ENCODE measurements around the gene IGFBP2. TPM values are rescaled to one million over a fixed set of nuclear protein-coding genes. Genes with fewer than 3 reads are reported as not detected.

Gene IGFBP2
- total and polyA plus RNA-seq, 12 donors, result 26.0 to 361 (median 109) TPM

DNA sequence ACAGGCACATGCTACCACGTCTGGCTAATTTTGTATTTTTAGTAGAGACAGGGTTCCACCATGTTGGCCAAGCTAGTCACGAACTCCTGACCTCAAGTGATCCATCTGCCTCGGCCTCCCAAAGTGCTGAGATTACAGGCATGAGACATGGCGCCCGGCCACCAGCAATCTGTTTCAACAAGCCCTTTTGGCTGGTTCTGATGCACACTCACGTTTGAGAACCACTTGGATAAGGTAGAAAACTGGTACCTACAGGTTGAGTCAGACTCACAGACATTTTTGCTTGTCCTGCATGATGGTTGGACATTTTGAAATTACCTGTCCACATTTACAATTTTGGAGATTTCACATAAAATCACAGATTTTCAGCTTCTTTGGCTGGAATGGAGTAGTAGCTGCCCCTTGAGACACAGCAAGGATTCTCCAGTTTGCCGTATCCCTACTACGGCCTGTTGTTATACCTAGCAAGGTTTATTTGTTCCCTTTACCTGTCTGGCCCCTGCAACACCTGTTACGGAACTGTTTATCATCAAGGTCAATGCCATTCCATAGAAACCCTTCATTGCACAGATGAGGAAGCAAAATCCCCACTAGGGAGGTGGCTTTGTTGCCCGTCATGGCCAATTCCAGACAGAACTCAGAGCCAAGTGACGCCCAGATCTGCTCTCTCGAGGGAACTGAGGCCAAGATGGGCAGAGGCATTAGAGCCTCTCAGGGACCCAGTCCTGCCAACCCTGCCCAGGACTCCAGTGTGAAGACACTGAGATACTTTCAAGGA is 31.4 kb upstream of the IGFBP2 start:
- Histone ChIP-seq H3K27me3 (peaks cover 0 to 8% (median 0%) of the 10 kb centered on the region in 7 donors), H3K27ac (no peak overlapping the region), H3K36me3 (no peaks in the 10 kb centered on the region), H3K9me3 (no peaks in the 10 kb centered on the region), H3K4me3 (no peak overlapping the region), H3K4me1 (peaks cover 0 to 25% (median 13%) of the 10 kb centered on the region in 9 donors)
- WGBS, 2 donors, result 87 to 91% methylated on average over 12 of the region's 12 CpGs
- intact Hi-C loops (cut with DNase I), result no loop called here
- TF ChIP-seq, protein P1, sequence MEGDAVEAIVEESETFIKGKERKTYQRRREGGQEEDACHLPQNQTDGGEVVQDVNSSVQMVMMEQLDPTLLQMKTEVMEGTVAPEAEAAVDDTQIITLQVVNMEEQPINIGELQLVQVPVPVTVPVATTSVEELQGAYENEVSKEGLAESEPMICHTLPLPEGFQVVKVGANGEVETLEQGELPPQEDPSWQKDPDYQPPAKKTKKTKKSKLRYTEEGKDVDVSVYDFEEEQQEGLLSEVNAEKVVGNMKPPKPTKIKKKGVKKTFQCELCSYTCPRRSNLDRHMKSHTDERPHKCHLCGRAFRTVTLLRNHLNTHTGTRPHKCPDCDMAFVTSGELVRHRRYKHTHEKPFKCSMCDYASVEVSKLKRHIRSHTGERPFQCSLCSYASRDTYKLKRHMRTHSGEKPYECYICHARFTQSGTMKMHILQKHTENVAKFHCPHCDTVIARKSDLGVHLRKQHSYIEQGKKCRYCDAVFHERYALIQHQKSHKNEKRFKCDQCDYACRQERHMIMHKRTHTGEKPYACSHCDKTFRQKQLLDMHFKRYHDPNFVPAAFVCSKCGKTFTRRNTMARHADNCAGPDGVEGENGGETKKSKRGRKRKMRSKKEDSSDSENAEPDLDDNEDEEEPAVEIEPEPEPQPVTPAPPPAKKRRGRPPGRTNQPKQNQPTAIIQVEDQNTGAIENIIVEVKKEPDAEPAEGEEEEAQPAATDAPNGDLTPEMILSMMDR (IDR thresholded peaks at IDR 0.05), result no peak
- ATAC-seq (no peak), DNase-seq (no peak)

DNA sequence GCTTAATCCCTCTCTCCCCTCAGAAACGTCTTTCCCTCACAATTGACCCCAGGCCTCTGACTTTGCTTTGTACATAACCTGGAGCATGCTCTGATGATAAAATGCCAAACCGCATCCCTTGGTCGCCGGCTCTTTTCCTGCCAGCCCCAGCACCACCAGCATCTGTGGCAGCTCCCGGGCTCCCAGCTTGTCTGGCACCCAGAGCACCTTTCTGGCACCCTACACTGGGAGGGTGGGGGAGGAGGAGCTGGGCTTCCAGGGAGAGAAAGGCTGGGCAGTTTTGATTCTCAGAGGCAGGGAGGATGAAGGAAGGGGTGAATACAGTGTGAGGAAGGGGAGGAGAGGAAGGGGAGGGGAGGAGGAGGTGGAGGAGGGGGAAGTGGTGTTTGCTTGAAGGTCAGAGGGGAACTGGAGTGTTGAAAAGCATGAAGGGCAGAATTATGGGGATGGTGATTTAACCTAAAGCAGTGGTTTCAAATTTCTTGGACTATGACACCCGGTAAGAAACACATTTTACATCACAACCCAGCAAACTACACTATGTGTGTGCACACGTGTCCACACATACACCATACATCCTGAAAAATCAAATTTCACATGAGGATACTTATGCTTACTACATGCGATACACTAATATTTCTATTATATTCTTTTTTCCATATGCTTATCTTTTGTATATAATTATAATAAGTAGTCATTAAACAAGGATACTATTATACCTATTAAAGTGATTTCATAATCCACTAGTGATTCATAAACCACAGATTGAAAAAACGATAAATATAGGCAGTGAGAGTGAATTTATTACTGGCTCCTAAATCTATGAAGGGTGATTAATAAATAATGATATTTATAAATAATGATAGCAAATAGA is 30.0 kb upstream of the IGFBP2 start:
- Histone ChIP-seq H3K9me3 (no peaks in the 10 kb centered on the region), H3K4me1 (peaks cover 0 to 11% (median 0%) of the 10 kb centered on the region in 9 donors), H3K4me3 (no peak overlapping the region), H3K27me3 (peaks cover 0 to 12% (median 0%) of the 10 kb centered on the region in 7 donors), H3K27ac (no peak overlapping the region), H3K36me3 (no peaks in the 10 kb centered on the region)
- WGBS, 2 donors, result 79 to 80% methylated on average over 9 of the region's 9 CpGs
- TF ChIP-seq, protein P1 (IDR thresholded peaks at IDR 0.05), result no peak
- peak in 1 of 8 donors; percentile 24 for ATAC-seq
- intact Hi-C loops (cut with DNase I), result no loop called here
- DNase-seq, result no peak

DNA sequence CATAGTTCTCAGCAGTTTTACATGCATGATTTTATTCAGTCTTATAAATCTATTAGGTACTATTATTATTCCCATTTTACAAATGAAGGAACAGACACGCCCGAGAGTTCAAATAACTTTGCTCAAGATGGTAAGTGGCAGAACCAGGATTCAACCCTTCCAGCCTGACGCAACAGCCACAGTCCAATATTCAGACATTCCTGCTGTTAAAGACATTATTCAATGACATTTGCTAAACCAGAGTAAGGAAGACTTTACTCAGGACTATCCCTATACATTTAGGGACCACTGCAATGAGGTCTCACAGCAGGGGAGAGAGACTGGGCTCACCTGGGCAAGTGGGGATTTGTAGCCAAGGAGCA is 29.4 kb upstream of the IGFBP2 start:
- DNase-seq, result no peak
- intact Hi-C loops (cut with DNase I), result no loop called here
- H3K9me3 ChIP-seq, result no peaks in the 10 kb centered on the region
- H3K27me3 ChIP-seq, result peaks cover 0 to 12% (median 0%) of the 10 kb centered on the region in 7 donors
- TF ChIP-seq, protein P1 (IDR thresholded peaks at IDR 0.05), result no peak
- H3K36me3 ChIP-seq, result no peaks in the 10 kb centered on the region
- no peak overlapping the region for H3K27ac ChIP-seq
- H3K4me1 ChIP-seq, result peaks cover 0 to 11% (median 0%) of the 10 kb centered on the region in 9 donors
- no peak overlapping the region for H3K4me3 ChIP-seq
- no peak for ATAC-seq
- 97 to 98% methylated on average over 3 of the region's 3 CpGs for WGBS, 2 donors

DNA sequence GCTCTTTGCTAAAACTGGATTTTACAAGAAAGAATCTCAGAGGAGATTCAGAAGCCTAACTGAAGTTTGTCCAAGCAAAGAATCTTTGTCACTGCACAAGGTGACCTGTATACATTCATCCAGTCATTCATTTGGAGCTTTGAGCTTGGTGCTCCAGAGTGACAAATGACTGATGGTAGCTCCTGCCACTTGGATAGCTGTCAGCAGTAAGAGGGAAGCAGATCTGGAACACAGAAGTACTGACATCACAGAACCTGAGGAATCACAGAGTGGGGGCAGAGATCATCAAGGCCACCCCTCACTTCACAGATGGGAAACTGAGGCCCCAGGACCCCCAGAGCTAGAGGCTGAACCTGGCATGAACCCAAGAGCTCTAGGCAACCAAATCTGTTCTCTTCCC is 28.8 kb upstream of the IGFBP2 start:
- Histone ChIP-seq H3K27ac (no peak overlapping the region), H3K9me3 (no peaks in the 10 kb centered on the region), H3K4me1 (peaks cover 0 to 11% (median 0%) of the 10 kb centered on the region in 9 donors), H3K4me3 (no peak overlapping the region), H3K36me3 (no peaks in the 10 kb centered on the region), H3K27me3 (peaks cover 0 to 12% (median 0%) of the 10 kb centered on the region in 7 donors)
- DNase-seq (no peak), ATAC-seq (no peak)
- intact Hi-C loops (cut with DNase I), result no loop called here
- TF ChIP-seq, protein P1 (IDR thresholded peaks at IDR 0.05), result no peak
